ENCODE data around the gene MARS1.

Gene MARS1

DNA sequence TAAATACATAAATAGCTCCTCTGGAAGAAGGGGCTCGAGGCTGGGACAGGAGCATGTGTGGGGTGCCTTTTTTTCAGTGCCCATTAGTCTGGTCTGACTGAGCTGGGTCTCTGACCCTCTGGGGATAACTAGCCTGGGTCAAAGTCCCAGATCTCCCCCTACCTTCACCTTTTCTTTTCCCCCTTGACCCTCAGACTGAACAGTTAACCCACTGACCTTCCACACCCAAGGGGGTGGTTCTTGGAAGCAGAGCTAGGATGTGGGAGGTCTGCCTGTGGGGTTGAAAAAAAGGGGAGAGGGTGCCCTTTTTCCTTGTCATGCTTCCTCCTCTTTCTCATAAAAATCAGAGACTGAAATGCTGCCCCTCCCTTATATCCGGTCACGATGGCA is 29.2 kb upstream of the MARS1 start:
- no peak for FAIRE-seq

DNA sequence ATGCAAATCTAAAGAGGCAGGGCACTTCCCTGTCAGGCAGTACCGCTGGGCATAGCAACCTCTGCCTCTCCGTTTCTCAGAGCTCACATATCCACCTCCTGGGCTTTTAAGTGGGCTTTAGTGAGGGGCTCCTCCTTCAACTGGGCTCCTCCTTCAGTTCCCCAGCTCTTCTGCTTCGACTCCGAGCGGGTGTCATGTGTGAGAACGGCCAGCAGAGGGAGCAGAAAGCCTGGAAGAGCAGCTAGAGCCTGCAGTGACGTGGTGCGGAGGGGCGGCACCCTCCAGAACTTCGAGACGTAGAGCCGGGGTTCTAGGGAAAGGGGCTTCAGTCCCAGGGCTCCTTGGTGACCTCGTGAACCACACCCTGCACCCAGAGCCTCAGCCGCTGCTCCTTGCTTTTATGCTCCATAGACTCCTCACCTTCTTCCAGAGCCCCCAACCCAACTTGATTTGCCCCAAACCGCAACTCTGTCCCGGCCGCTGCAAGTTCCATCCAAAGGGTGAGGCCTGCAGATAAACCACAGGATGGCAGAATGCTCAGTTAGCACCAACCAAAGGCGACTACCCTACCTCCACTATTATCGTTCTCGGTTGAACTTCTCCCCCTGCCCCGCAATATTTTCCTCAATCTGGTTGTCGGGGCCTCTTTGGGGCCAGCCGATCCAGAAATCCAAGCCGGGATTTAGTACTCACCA is 28.7 kb upstream of the MARS1 start:
- peak; percentile 58 for FAIRE-seq

GRCh38 chr12:57459750-57460467 is 28.0 kb upstream of the MARS1 start, which contains the start of gene GLI1:
Gene GLI1 (plus strand): TSS chr12:57459785. CDS start chr12:57463692, 3,907 bp downstream.
- FAIRE-seq: no peak

- no peak for FAIRE-seq
These were observed 27.4 kb upstream of the MARS1 start for GRCh38 chr12:57460468-57460784.

GRCh38 chr12:57460841-57461275 is 27.0 kb upstream of the MARS1 start:
- no peak for FAIRE-seq

GRCh38 chr12:57461276-57461916 is 26.5 kb upstream of the MARS1 start:
- FAIRE-seq: no peak

DNA sequence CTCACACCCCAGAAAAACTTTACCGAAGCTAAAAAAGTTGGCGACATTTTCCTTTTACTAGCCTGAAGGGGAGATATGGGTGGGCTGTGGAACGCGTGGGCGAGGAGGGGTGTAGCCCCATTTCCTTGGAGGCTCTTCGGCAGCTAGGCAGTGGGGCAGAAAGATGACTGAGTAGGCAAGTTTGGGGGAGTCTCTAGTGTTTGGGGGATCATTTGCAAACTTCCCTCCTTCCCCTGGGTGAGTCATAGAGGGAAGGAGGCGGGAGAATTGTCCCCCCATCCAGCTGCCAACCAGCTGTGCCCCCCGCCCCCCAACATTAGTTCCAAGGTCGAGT is 26.0 kb upstream of the MARS1 start:
- FAIRE-seq: no peak

GRCh38 chr12:57462251-57462911 is 25.5 kb upstream of the MARS1 start:
- FAIRE-seq: no peak

- FAIRE-seq: no peak
These were observed 25.0 kb upstream of the MARS1 start for GRCh38 chr12:57462912-57463253.

DNA sequence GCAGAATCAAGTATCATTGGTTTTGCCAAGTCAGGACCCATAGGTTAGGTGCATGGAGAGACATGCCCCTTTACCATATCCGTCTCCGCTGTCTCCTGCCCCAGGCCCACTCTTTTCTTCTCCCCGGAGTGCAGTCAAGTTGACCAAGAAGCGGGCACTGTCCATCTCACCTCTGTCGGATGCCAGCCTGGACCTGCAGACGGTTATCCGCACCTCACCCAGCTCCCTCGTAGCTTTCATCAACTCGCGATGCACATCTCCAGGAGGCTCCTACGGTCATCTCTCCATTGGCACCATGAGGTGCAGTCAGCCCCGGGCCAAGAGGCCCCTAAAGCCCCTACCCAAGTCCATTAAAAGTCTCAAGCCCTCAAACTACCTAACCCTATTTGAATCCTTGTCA is 23.3 kb upstream of the MARS1 start:
- FAIRE-seq: no peak

- FAIRE-seq: no peak
These were observed 22.7 kb upstream of the MARS1 start for GRCh38 chr12:57465030-57465746.

GRCh38 chr12:57465747-57466505 is 21.9 kb upstream of the MARS1 start:
- no peak for FAIRE-seq

GRCh38 chr12:57467212-57467874 is 20.5 kb upstream of the MARS1 start:
- no peak for FAIRE-seq

DNA sequence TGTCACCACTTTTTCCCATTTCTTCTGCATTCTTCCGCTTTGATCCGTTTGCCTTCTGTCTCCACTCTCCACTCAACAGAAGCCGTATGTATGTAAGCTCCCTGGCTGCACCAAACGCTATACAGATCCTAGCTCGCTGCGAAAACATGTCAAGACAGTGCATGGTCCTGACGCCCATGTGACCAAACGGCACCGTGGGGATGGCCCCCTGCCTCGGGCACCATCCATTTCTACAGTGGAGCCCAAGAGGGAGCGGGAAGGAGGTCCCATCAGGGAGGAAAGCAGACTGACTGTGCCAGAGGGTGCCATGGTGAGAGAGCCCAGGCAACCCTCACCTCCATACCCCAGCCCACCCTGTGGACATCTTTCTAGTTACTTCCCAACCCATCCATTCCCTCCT is 20.0 kb upstream of the MARS1 start:
- FAIRE-seq: no peak

- no peak for FAIRE-seq
These were observed 18.3 kb upstream of the MARS1 start for GRCh38 chr12:57469296-57470164.

- no peak for FAIRE-seq
These were observed 17.4 kb upstream of the MARS1 start for GRCh38 chr12:57470286-57470969.

DNA sequence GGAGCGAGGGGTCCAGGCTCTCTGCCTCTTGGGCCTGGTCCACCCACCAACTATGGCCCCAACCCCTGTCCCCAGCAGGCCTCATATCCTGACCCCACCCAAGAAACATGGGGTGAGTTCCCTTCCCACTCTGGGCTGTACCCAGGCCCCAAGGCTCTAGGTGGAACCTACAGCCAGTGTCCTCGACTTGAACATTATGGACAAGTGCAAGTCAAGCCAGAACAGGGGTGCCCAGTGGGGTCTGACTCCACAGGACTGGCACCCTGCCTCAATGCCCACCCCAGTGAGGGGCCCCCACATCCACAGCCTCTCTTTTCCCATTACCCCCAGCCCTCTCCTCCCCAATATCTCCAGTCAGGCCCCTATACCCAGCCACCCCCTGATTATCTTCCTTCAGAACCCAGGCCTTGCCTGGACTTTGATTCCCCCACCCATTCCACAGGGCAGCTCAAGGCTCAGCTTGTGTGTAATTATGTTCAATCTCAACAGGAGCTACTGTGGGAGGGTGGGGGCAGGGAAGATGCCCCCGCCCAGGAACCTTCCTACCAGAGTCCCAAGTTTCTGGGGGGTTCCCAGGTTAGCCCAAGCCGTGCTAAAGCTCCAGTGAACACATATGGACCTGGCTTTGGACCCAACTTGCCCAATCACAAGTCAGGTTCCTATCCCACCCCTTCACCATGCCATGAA is 16.8 kb upstream of the MARS1 start:
- FAIRE-seq: no peak

- no peak for FAIRE-seq
These were observed 16.2 kb upstream of the MARS1 start for GRCh38 chr12:57471661-57472060.

GRCh38 chr12:57472391-57472790 is 15.5 kb upstream of the MARS1 start:
- FAIRE-seq: no peak

- FAIRE-seq: no peak
These were observed 14.5 kb upstream of the MARS1 start for GRCh38 chr12:57473392-57473791.
